Tibial nerve (tissue), 4 donors: Measurements from ENCODE around the gene BCL2A1.

ENCODE experiments used
- EP300 ChIP-seq, 2 donors: sonication (generic); formaldehyde crosslinking; IDR thresholded peaks; one replicate each; pipeline ENCODE4 v1.6.1; 2017; ENCODE audit warnings: antibody characterized with exemption in 2 of 2, mild to moderate bottlenecking in 1 of 2
- TF ChIP-seq, protein P1 (sequence below), 5 experiments: fragments of 200-600 bp in 3 of 5; fragments of 450-650 bp in 2 of 5; sonication (generic) in 3 of 5; IDR thresholded peaks; one replicate each; pipeline ENCODE4 v1.5.1; 2016 to 2019; ENCODE audit warnings: antibody characterized with exemption in 5 of 5, mild to moderate bottlenecking in 3 of 5, moderate library complexity in 2 of 5

DNA sequence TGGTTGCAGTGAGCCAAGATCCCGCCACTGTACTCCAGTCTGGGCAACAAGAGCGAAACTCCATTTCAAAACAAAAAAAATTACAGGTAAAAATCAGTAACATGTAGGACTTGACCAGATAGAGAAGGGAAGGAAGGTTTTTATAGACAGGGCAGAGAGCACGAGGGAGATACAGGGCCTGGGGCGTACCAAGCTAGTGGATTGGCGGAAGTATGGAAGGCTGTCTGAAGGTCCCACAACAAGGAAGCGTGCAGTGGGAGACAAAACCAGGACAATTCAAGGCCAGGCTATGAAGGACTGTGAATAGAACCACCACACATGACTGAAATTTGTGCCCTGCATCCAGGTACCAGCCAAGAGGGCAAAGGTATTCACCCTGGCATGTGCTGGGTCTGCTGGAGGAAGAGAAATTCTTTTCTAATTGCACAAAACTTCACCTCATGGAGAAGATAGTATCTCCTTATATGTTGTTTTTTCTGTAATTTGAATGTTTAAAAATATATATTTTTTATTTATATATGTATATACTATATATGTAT is 33.0 kb upstream of the BCL2A1 start:
- TF ChIP-seq EP300 (IDR thresholded peaks at IDR 0.05), result no peak
- TF ChIP-seq, protein P1, sequence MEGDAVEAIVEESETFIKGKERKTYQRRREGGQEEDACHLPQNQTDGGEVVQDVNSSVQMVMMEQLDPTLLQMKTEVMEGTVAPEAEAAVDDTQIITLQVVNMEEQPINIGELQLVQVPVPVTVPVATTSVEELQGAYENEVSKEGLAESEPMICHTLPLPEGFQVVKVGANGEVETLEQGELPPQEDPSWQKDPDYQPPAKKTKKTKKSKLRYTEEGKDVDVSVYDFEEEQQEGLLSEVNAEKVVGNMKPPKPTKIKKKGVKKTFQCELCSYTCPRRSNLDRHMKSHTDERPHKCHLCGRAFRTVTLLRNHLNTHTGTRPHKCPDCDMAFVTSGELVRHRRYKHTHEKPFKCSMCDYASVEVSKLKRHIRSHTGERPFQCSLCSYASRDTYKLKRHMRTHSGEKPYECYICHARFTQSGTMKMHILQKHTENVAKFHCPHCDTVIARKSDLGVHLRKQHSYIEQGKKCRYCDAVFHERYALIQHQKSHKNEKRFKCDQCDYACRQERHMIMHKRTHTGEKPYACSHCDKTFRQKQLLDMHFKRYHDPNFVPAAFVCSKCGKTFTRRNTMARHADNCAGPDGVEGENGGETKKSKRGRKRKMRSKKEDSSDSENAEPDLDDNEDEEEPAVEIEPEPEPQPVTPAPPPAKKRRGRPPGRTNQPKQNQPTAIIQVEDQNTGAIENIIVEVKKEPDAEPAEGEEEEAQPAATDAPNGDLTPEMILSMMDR (IDR thresholded peaks at IDR 0.05), result no peak
